Neural cell (in vitro differentiated cells): ENCODE data around the gene OTULINL. TPM values are rescaled to one million over a fixed set of nuclear protein-coding genes. Genes with fewer than 3 reads are reported as not detected.
"Not testable (repeated sequence)": the region's sequence is repeated elsewhere in the genome, so short reads cannot be mapped to it uniquely, and the experiment has no call there.

Experiments used
- H2AFZ ChIP-seq: fragments of 200-600, 300-800 bp; sonication (generic), shearing (Covaris generic); 2 replicates; pipeline ENCODE4 v1.6.0; 2014; ENCODE audit warnings: low read depth, mild to moderate bottlenecking, antibody characterized with exemption, low read length, moderate library complexity
- H3F3A ChIP-seq: fragments of 200-600 bp; shearing (Covaris generic); 2 replicates; pipeline ENCODE4 v1.6.1; 2016; ENCODE audit warnings: mild to moderate bottlenecking, moderate library complexity, mixed read lengths, antibody characterized with exemption, low read length; ENCODE audit not compliant: insufficient read depth, poor library complexity, severe bottlenecking
- H3K27ac ChIP-seq: fragments of 200-600, 300-800 bp; sonication (generic), shearing (Covaris generic); 2 replicates; pipeline ENCODE4 v1.5.1; 2014; ENCODE audit warnings: mild to moderate bottlenecking, low read length, moderate library complexity
- H3K27me3 ChIP-seq: fragments of 300-800, 200-600 bp; sonication (generic), shearing (Covaris generic); 2 replicates; pipeline ENCODE4 v1.6.0; 2014; ENCODE audit warnings: mild to moderate bottlenecking, low read depth, low read length, moderate library complexity; ENCODE audit not compliant: insufficient read depth
- H3K36me3 ChIP-seq: fragments of 300-800, 200-600 bp; sonication (generic), shearing (Covaris generic); 2 replicates; pipeline ENCODE4 v1.5.1; 2014; ENCODE audit warnings: mild to moderate bottlenecking, antibody characterized with exemption, low read length, moderate library complexity; ENCODE audit not compliant: insufficient read depth
- H3K4me2 ChIP-seq: fragments of 300-800, 200-600 bp; sonication (generic), shearing (Covaris generic); 2 replicates; pipeline ENCODE4 v1.6.0; 2014; ENCODE audit warnings: mild to moderate bottlenecking, low read length
- H3K4me3 ChIP-seq: fragments of 300-800, 200-600 bp; sonication (generic), shearing (Covaris generic); 2 replicates; pipeline ENCODE4 v1.5.1; 2014; ENCODE audit warnings: mild to moderate bottlenecking, low read length, moderate library complexity
- H3K79me2 ChIP-seq: fragments of 200-600 bp; shearing (Covaris generic); replicated peaks from 2 replicates; pipeline ENCODE4 v1.6.0; 2014; ENCODE audit warnings: mild to moderate bottlenecking, low read length, moderate library complexity; ENCODE audit not compliant: insufficient read depth
- H3K9ac ChIP-seq: fragments of 300-800, 200-600 bp; sonication (generic), shearing (Covaris generic); 2 replicates; pipeline ENCODE4 v1.6.1; 2016; ENCODE audit warnings: mild to moderate bottlenecking, low read length, mixed read lengths
- H3K9me2 ChIP-seq: fragments of 200-600 bp; shearing (Covaris generic); 2 replicates; pipeline ENCODE4 v1.6.1; 2016; ENCODE audit warnings: mild to moderate bottlenecking, low read length, mixed read lengths; ENCODE audit not compliant: insufficient read depth
- H3K9me3 ChIP-seq: fragments of 200-600, 300-800 bp; sonication (generic), shearing (Covaris generic); 2 replicates; pipeline ENCODE4 v1.6.1; 2016; ENCODE audit warnings: mild to moderate bottlenecking, mixed run types, low read length, moderate library complexity, mixed read lengths
- H4K20me1 ChIP-seq: fragments of 200-600 bp; shearing (Covaris generic); 2 replicates; pipeline ENCODE4 v1.6.1; 2016; ENCODE audit warnings: mild to moderate bottlenecking, mixed run types; ENCODE audit not compliant: insufficient read depth
- CTCF ChIP-seq: fragments of 450-650 bp; IDR thresholded peaks from 2 replicates; pipeline ENCODE4 v1.5.1; 2014; ENCODE audit warnings: antibody characterized with exemption, mild to moderate bottlenecking, moderate library complexity; ENCODE audit not compliant: poor library complexity, severe bottlenecking
- EP300 ChIP-seq: fragments of 450-650 bp; conservative IDR thresholded peaks from 2 replicates; pipeline ENCODE4 v1.6.1; 2014; ENCODE audit warnings: antibody characterized with exemption, mild to moderate bottlenecking, moderate library complexity; ENCODE audit not compliant: poor library complexity, severe bottlenecking
- EZH2 ChIP-seq: fragments of 200-600, 300-800 bp; shearing (Covaris generic), sonication (generic); IDR thresholded peaks from 2 replicates; pipeline ENCODE4 v1.6.1; 2014; ENCODE audit warnings: antibody characterized with exemption, low read length, borderline replicate concordance, mild to moderate bottlenecking; ENCODE audit not compliant: insufficient read depth, poor library complexity, severe bottlenecking
- MXI1 ChIP-seq: fragments of 450-650 bp; conservative IDR thresholded peaks from 2 replicates; pipeline ENCODE4 v1.6.1; 2014; ENCODE audit warnings: antibody characterized with exemption, mild to moderate bottlenecking; ENCODE audit not compliant: poor library complexity, severe bottlenecking
- POLR2AphosphoS5 ChIP-seq: IDR thresholded peaks from 2 replicates; pipeline ENCODE4 v1.6.1; 2012
- RAD21 ChIP-seq: fragments of 450-650 bp; conservative IDR thresholded peaks from 2 replicates; pipeline ENCODE4 v1.6.1; 2014; ENCODE audit warnings: antibody characterized with exemption, mild to moderate bottlenecking, moderate library complexity
- REST ChIP-seq: IDR thresholded peaks from 2 replicates; pipeline ENCODE4 v1.6.1; 2012; ENCODE audit warnings: borderline replicate concordance
- SMC3 ChIP-seq: fragments of 450-650 bp; conservative IDR thresholded peaks from 2 replicates; pipeline ENCODE4 v1.6.1; 2014; ENCODE audit warnings: antibody characterized with exemption, mild to moderate bottlenecking, moderate library complexity; ENCODE audit not compliant: poor library complexity
- TAF1 ChIP-seq: IDR thresholded peaks from 2 replicates; pipeline ENCODE4 v1.6.1; 2012; ENCODE audit warnings: low read depth
- polyA plus RNA-seq: library from polyadenylated mRNA; depleted of rRNA; stranded (reverse); fragments of >200 nt; gene quantifications from 2 replicates; pipeline ENCODE4 v1.2.3, GENCODE V29; 2014

OTULINL gene
- polyA plus RNA-seq, 1 donor from 2014 or later = 7.2 TPM

- no peaks in the 10 kb centered on the region for H3K27me3 ChIP-seq
- H2AFZ ChIP-seq = no peak overlapping the region
- H3F3A ChIP-seq = no peaks in the 10 kb centered on the region
- H3K9me2 ChIP-seq = no peaks in the 10 kb centered on the region
- TF ChIP-seq MXI1 (no peak), RAD21 (no peak), TAF1 (no peak), POLR2AphosphoS5 (no peak), CTCF (no peak), EP300 (no peak)
- no peaks in the 10 kb centered on the region for H3K79me2 ChIP-seq
- no peaks in the 10 kb centered on the region for H3K9me3 ChIP-seq
- H3K4me2 ChIP-seq = no peak overlapping the region
- H3K9ac ChIP-seq = no peak overlapping the region
- H3K36me3 ChIP-seq = no peaks in the 10 kb centered on the region
- no peak overlapping the region for H3K4me3 ChIP-seq
- no peak overlapping the region for H3K27ac ChIP-seq
- no peaks in the 10 kb centered on the region for H4K20me1 ChIP-seq
Measured at GRCh38 chr5:14551211-14551610, 30.4 kb upstream of the OTULINL start.

GRCh38 chr5:14552017-14552416 lies 29.6 kb upstream of the OTULINL start:
- Histone ChIP-seq H3K27me3 (no peaks in the 10 kb centered on the region), H3F3A (no peaks in the 10 kb centered on the region), H3K4me3 (no peak overlapping the region), H3K27ac (no peak overlapping the region), H4K20me1 (no peaks in the 10 kb centered on the region), H3K9me2 (no peaks in the 10 kb centered on the region), H3K79me2 (no peaks in the 10 kb centered on the region), H3K36me3 (no peaks in the 10 kb centered on the region), H3K9me3 (no peaks in the 10 kb centered on the region), H3K4me2 (no peak overlapping the region), H2AFZ (no peak overlapping the region), H3K9ac (no peak overlapping the region)
- no peak for TF ChIP-seq POLR2AphosphoS5
- no peak for TF ChIP-seq EZH2
- no peak for TF ChIP-seq REST
- TF ChIP-seq CTCF = no peak
- TF ChIP-seq TAF1 = no peak
- TF ChIP-seq RAD21 = no peak
- no peak for TF ChIP-seq SMC3
- TF ChIP-seq MXI1 = no peak
- no peak for TF ChIP-seq EP300

DNA sequence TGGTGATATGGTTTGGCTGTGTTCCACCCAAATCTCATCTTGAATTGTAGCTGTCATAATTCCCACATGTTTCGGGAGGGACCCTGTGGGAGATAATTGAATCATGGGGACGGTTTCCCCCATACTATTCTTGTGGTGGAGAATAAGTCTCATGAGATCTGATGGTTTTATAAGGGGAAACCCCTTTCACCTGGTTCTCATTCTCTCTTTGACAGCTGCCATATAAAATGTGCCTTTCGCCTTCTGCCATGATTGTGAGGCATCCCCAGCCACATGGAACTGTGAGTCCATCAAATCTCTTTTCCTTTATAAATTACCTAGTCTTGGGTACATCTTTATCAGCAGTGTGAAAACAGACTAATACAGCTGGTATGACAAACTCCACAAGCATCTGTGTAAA lies 27.3 kb upstream of the OTULINL start:
- not testable (repeated sequence) for H4K20me1 ChIP-seq, H3F3A ChIP-seq, H3K27ac ChIP-seq, H3K9me2 ChIP-seq, H3K27me3 ChIP-seq, H2AFZ ChIP-seq, H3K4me2 ChIP-seq, H3K36me3 ChIP-seq, H3K9ac ChIP-seq, H3K79me2 ChIP-seq, H3K4me3 ChIP-seq, H3K9me3 ChIP-seq
